Raji (cell line): ENCODE measurements around the gene MIXL1.

ENCODE experiments used
- POLR2A ChIP-seq: IDR thresholded peaks from 2 replicates; pipeline ENCODE4 v1.6.1; 2011; ENCODE audit warnings: low read depth, low read length, control low read depth; ENCODE audit not compliant: insufficient read depth

Gene MIXL1

DNA sequence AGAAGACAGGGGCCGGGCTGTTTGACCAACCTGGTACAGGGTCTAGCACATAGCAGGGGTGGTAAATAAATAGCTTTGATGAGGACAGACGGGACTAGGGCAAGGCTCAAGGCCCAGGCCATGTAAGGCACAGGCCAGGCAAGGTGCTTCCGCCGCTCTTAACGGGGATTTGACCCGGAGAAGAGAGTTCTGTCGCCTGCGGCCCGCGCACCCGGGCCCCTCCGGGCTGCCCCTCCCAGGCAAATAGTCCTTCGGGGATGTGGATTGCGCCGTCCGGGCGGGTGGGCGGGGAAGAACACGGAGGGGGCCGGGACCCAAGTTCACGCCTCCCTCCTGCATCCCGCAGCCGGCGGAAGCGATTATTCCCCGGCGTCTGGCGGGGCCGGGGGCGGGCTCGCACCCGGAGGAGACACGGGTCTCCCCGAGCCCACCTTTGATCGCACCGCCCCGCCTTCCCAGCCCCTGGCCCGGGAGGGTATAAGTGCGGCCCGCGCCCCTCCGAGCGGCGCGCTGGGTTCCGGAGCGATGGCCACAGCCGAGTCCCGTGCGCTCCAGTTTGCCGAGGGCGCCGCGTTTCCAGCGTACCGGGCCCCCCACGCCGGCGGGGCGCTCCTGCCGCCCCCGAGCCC is at the start of gene MIXL1:
TSS of gene MIXL1 (plus strand) at position 508 of the 629 bp plus-strand sequence. CDS start at position 526, 18 bp downstream.
- TF ChIP-seq POLR2A: no peak

DNA sequence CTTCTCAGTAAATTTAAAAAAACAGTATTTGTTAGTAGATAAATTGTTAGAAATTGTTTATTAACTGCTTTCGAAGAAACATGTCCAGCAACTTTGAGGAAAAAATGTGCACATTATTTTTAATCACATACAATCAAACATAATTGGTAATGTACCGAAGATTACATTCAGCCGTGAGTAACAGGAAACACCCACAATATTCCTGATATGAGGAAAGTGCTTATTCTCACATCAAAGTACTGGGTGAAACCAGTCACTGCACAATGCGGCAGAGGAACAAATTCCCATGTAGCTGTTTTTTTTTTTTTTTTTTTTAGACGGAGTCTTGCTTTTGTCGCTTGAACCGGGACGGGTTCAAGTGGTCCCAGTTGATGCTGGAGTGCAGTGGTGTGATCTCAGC is 46.6 kb upstream of the MIXL1 start:
- TF ChIP-seq POLR2A: no peak

DNA sequence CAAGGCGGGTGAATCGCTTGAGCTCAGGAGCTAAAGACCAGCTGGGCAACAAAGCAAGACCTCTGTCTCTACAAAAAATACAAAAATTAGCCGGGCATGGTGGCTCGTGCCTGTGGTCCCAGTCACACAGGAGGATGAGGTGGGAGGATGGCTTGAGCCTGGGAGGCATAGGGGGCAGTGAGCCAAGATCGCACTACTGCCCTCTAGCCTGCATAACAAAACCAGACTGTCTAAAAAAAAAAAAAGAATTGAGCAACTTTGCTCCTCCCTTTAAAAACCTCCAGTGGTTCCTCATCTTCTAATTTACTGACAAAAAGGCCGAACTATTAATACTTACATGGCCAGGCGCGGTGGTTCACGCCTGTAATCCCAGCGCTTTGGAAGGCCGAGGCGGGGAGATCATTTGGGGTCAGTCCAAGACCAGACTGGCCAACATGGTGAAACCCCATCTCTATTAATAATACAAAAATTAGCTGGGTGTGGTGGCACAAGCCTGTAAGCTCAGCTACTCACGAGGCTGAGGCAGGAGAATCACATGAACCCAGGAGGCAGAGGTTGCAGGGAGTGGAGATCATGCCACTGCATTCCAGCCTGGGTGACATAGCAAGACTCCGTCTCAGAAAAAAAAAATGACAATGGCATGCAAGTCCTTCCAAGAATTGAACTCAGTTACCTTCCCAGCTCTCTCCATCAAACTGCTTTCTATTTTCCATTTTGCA is 41.3 kb upstream of the MIXL1 start:
- no peak for TF ChIP-seq POLR2A

DNA sequence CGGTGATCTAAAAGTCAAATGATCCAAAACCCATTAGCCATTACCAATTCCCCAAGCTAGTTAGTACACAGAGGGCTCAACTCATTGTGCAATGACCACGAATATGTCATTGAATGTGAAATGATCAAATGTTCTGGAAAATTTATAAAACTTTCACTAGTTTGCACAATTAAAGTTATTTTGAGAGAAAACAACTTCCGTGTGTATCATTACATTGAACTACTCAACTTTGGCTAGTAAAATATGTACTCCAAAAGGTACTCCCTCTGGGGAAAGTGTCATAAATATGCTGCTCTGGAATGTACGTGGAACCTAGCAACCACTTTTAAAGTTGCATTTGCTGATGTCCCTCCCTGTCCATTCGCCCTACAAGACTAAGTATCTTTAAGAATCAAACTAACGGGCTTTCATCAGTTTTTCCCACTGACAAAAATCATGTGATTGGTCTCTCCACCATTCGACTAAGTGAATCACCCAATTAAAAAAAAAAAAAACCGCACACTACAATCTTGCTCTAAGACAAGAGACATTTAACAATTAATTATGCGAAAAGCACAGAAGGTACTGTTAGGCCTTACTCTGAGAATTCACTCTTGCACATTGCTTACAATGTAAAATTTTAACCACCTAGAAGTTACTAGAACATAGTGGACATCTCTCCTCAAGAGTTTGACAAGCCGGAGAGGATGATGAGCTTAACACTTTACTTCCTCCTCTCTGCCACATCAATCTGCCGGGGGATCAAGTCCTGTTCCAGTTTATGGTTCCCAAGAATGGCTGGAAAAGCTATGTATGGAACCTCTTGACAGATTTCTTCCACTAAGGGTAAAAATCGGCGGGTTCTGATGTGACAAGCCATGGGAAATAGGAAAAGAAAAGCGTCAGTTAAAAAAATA is 38.1 kb upstream of the MIXL1 start:
- no peak for TF ChIP-seq POLR2A

DNA sequence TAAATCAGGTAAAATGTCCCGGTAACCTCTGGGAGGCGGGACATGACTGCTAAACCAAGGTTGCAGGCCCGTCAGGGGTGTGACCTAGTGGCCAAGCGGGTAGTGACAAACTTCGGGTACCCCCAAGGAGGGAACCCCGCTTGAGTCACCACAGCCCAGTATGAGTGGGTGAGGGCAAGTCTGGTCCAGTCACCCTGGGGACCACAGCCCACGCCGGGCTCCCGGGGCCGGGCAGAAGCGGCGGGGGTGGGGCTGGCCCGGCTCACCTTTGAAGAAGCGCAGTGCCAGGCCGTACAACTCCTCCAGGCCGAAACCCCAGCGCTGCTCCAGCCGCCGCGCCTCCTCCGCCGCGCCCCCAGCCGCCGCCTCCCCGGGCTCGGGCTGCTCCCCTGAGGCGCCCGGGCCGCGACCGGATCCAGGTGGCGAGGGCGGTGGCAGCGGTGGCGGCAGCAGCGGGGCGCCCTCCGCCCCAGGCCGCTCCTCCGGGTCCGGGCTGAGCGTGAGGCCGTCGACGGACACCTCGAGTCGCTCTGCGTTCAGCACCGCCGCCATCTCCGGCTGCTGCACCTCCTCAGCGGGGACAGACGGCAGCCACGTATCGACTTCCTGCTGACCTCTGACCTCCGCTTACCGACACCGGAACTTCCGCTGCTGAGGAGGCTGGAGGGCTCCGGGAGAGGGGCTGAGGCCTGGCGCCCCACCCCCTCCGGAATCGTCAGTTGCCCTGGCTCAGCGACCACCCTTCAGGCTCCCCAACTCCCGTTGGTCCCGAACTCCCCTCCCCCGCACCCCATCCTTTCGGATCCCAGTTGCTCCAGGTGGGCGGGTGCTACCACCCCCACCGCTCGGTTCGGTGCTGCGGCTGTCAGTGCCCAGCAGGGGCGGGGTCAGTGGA is 37.1 kb upstream of the MIXL1 start, which contains the start of gene ACBD3:
TSS of gene ACBD3 (minus strand) at position 618 of the 895 bp plus-strand sequence. CDS start at position 552, 66 bp downstream.
- peak; percentile 99 for TF ChIP-seq POLR2A

DNA sequence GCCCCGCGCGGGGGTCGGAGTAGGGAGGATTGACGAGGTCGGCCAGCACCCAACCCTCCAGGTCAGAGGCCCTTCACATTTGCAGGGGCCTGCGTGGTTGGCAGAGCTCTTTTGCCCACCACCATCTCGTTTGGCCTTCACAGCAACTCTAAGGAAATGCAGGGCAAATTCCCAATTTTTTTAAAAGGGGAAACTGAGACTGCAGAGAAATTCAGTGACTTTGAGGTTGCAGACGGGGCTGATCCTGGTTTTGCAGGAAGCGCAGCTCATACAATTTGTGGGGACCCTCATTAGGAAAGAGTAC is 36.5 kb upstream of the MIXL1 start:
- TF ChIP-seq POLR2A: no peak

DNA sequence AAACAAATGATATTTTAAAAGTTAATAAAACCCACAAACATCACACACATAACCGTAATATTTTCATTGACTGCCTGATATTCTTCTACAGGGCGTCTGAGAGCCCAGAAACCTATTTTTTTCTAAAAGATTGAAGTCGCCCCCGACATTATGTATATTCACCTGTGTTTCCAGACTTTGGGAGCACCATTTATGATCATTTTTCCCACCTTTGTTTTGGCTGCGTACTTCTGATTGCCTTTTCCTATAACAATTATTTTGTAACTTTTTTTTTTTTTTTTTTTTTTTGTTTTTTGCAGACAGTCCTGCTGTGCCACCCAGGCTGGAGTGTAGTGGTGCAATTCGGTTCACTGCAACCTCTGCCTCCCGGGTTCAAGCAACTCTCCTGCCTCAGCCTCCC is 36.1 kb upstream of the MIXL1 start:
- TF ChIP-seq POLR2A: no peak

DNA sequence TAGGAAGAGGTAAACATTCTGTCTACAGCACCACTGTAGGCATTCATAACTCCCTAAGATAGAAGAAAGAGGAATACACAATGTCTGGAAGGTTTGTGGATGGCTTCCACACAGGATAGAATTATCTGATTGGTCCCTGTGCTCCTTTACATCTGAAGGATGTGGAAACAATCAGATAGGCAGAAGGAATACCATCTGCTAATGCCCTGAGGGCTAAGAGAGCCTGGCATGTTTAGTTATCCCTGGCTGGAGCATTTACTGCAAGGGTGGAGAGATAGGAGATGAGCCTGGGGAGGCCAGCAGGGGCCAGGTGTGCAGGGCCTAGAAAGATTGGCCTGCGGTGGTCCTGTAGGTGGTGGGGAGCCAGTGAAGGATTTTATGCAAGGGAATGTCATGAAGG is 28.3 kb upstream of the MIXL1 start:
- TF ChIP-seq POLR2A: no peak

DNA sequence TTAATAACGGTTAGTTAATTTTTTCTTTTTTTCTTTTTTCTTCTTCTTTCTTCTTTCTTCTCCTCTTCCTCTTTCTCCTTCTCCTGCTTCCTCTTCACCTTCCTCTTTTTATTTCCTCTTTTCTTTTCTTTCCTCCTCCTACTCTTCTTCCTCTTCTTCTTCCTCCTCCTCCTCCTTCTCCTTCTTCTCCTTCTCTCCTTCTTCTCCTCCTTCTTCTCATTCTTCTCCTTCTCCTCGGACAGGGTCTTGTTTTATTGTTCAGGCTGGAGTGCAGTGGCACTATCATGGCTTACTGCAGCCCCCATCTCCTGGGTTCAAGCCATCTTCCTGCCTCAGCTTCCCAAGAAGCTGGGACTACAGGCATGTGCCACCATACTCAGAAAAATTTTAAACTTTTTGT is 23.5 kb upstream of the MIXL1 start:
- no peak for TF ChIP-seq POLR2A

DNA sequence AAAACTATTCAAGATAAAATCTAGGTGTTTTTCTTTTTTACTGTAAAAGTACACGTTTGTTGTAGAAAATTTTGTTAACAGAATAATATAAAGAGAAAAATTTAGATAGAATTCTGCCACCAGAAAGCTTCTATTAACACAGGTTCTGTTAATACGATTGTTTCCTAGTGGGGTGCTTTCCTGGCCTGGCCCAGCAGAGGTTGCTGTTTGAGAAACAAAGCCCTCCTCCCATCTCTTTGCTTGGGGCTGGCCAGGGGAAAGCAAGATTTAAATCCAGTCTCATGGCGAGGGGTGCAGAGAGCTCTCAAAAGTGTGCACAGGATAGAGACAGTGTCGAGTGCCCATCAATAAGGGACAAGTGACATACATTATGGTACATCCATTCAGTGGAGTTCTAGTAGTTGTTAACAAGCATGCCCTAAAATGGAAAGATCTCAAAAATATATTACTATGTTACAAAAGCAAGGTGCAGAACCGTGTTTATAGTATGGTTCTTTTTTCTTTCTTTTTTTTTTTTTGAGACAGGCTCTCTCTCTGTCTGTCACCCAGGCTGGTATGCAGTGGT is 22.4 kb upstream of the MIXL1 start:
- TF ChIP-seq POLR2A: no peak

DNA sequence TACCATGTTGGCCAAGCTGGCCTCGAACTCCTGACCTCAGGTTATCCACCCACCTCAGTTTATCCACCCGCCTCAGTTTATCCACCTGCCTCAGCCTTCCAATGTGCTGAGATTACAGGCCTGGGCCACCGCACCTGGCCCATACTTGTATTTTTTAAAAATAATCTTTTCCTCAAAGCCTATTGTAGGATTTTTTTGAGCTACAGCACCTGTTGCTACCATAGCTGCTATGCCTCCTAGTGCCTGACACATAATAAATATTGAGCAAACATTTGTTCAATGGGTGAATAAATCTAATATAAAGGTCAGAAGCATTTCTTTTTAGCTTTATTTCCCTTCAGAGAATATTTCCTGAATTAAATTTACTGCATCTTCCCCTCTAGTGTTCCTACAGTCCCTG is 21.2 kb upstream of the MIXL1 start:
- no peak for TF ChIP-seq POLR2A

DNA sequence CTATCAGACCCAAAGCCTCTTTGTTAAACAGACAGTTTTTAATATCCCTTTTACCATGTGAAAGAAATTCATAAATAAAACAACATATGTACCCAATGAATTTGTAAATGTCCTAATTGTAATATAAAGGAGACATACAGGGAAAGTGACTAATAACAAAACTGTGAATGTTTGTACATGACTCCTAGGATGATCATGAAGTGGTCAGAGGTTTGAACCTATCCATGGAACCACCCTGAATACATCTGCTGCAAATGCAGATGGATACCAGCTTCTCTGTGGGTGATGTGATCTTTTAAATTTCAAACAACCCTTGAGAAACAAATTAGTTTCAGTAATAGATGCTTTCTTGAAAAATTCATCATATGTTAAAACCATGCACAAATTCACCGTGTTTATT is 20.2 kb upstream of the MIXL1 start:
- no peak for TF ChIP-seq POLR2A

DNA sequence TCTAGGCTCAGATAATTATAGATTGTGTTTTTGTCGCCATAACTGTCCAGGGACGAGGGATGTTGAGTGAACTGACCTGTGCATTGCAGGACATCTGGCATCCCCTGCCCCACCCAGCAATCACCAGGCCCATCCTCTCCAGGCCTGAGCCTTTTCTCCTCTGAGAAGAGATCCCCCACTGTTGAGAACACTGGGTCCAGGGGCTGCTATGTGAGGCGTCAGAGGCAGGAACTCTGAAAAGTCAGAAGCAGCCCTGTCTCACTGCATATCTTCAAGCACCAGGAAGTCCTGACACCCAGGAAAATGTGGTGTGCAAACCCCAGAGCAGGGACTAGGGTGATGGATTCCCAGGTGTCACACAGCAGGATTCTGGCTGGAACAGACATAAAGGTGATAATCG is 19.8 kb upstream of the MIXL1 start:
- no peak for TF ChIP-seq POLR2A

DNA sequence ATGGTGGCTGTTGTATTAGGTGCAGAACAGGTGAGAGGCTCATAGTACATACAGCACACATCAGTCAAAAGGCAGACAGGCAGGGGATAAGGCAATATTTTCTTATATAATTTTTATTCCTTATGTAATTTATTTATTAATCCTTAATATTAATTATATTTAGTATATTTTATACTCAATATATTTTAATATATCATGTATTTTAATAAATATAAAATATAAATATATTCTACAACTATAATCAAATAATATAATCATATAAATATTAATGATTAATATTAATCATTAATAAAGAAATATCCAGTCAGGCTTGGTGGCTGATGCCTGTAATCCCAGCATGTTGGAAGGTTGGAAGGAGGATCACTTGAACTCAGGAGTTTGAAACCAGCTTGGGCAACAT is 19.3 kb upstream of the MIXL1 start:
- no peak for TF ChIP-seq POLR2A

DNA sequence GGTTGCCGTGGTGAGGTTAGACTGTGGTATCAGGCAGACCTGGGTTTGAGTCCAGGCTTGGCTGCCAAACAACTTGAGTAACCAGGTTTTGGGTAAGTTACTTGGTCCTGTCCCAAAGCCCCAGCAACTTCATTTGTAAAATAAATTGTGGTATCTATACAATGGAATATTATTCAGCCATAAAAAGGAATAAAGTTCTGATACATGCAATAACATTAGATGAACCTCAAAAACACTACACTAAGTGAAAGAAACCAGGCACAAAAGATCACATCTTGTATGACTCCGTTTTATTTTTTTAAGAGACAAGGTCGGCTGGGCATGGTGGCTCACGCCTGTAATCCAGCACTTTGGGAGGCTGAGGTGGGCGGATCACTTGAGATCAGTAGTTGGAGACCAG is 16.4 kb upstream of the MIXL1 start:
- no peak for TF ChIP-seq POLR2A
